Measurements from ENCODE around the gene ACAA2. TPM values are rescaled to one million over a fixed set of nuclear protein-coding genes. Genes with fewer than 3 reads are reported as not detected.

Gene ACAA2
- total and polyA plus RNA-seq, 2 experiments from 2014 or later: 91.1 to 126 TPM

GRCh38 chr18:49814147-49814499 lies 790 bp upstream of the ACAA2 start:
- peak overlapping the region; percentile 94 for H3K27ac Mint-ChIP-seq
- no peaks in the 10 kb centered on the region for H4K20me1 ChIP-seq (replicated peaks; ENCODE audit: insufficient read depth)
- peaks cover 41% of the 10 kb centered on the region for H3K79me2 ChIP-seq (replicated peaks; ENCODE audit: insufficient read depth)
- peak; percentile 71 for DNase-seq (ENCODE audit: low spot score)
- peaks cover 16% of the 10 kb centered on the region for H3K4me1 ChIP-seq (ENCODE audit: insufficient read depth)
- peak overlapping the region; percentile 83 for H3K4me3 Mint-ChIP-seq
- peak overlapping the region; percentile 88 for H3K4me2 ChIP-seq
- ATAC-seq: peak; percentile 55
- peak overlapping the region; percentile 94; the same call in 1 of the 2 replicates for H2AFZ ChIP-seq
- H3K36me3 Mint-ChIP-seq (ENCODE audit: low read depth): peaks cover 24% of the 10 kb centered on the region
- H3K27me3 ChIP-seq (ENCODE audit: insufficient read depth): no peaks in the 10 kb centered on the region
- H3K4me3 ChIP-seq: peak overlapping the region; percentile 94
- H3K36me3 ChIP-seq (ENCODE audit: insufficient read depth): peaks cover 2% of the 10 kb centered on the region; the same call in 1 of the 2 replicates
- peaks cover 20% of the 10 kb centered on the region for H3K9me3 Mint-ChIP-seq
- H3K9me2 ChIP-seq (ENCODE audit: insufficient read depth): no peaks in the 10 kb centered on the region
- no peak for TF ChIP-seq JUNB (IDR thresholded peaks at IDR 0.05; ENCODE audit: unreplicated experiment)
- TF ChIP-seq CREB1 (CRISPR knock-in tag; IDR thresholded peaks at IDR 0.05; ENCODE audit: low read depth): peak; percentile 10; the same call in 1 of the 2 replicates
- peaks cover 4% of the 10 kb centered on the region for H3K27me3 Mint-ChIP-seq (ENCODE audit: insufficient read depth, low read depth, poor library complexity)
- no peaks in the 10 kb centered on the region for H3F3A ChIP-seq (replicated peaks; ENCODE audit: low read depth)
- H3K27ac ChIP-seq (ENCODE audit: low read depth): peak overlapping the region; percentile 99; the same call in 1 of the 2 replicates
- H3K4me1 Mint-ChIP-seq: peaks cover 24% of the 10 kb centered on the region

GRCh38 chr18:49813069-49813318 lies 339 bp downstream of the ACAA2 start:
- ATAC-seq (peak; percentile 27), DNase-seq (ENCODE audit: low spot score) (peak; percentile 60)
- H3K27me3 Mint-ChIP-seq (ENCODE audit: insufficient read depth, low read depth, poor library complexity): peaks cover 2% of the 10 kb centered on the region
- Histone ChIP-seq H3F3A (replicated peaks; ENCODE audit: low read depth) (no peaks in the 10 kb centered on the region), H3K4me3 (peak overlapping the region; percentile 94), H3K4me2 (peak overlapping the region; percentile 88), H3K36me3 (ENCODE audit: insufficient read depth) (peaks cover 5% of the 10 kb centered on the region; the same call in 1 of the 2 replicates), H2AFZ (peak overlapping the region; percentile 97), H3K27me3 (ENCODE audit: insufficient read depth) (no peaks in the 10 kb centered on the region), H3K9me2 (ENCODE audit: insufficient read depth) (no peaks in the 10 kb centered on the region), H3K79me2 (replicated peaks; ENCODE audit: insufficient read depth) (peaks cover 52% of the 10 kb centered on the region), H4K20me1 (replicated peaks; ENCODE audit: insufficient read depth) (no peaks in the 10 kb centered on the region), H3K4me1 (ENCODE audit: insufficient read depth) (peaks cover 16% of the 10 kb centered on the region), H3K27ac (ENCODE audit: low read depth) (peak overlapping the region; percentile 99)
- peaks cover 35% of the 10 kb centered on the region for H3K36me3 Mint-ChIP-seq (ENCODE audit: low read depth)
- H3K27ac Mint-ChIP-seq: peak overlapping the region; percentile 70; the same call in 1 of the 2 replicates
- H3K9me3 Mint-ChIP-seq: peaks cover 32% of the 10 kb centered on the region
- H3K4me1 Mint-ChIP-seq: peaks cover 24% of the 10 kb centered on the region
- H3K4me3 Mint-ChIP-seq: peak overlapping the region; percentile 83
- TF ChIP-seq, protein P1, sequence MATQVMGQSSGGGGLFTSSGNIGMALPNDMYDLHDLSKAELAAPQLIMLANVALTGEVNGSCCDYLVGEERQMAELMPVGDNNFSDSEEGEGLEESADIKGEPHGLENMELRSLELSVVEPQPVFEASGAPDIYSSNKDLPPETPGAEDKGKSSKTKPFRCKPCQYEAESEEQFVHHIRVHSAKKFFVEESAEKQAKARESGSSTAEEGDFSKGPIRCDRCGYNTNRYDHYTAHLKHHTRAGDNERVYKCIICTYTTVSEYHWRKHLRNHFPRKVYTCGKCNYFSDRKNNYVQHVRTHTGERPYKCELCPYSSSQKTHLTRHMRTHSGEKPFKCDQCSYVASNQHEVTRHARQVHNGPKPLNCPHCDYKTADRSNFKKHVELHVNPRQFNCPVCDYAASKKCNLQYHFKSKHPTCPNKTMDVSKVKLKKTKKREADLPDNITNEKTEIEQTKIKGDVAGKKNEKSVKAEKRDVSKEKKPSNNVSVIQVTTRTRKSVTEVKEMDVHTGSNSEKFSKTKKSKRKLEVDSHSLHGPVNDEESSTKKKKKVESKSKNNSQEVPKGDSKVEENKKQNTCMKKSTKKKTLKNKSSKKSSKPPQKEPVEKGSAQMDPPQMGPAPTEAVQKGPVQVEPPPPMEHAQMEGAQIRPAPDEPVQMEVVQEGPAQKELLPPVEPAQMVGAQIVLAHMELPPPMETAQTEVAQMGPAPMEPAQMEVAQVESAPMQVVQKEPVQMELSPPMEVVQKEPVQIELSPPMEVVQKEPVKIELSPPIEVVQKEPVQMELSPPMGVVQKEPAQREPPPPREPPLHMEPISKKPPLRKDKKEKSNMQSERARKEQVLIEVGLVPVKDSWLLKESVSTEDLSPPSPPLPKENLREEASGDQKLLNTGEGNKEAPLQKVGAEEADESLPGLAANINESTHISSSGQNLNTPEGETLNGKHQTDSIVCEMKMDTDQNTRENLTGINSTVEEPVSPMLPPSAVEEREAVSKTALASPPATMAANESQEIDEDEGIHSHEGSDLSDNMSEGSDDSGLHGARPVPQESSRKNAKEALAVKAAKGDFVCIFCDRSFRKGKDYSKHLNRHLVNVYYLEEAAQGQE (IDR thresholded peaks at IDR 0.05; ENCODE audit: unreplicated experiment): no peak
- TF ChIP-seq ZNF462 (CRISPR knock-in tag; IDR thresholded peaks at IDR 0.05) (no peak), JUNB (IDR thresholded peaks at IDR 0.05; ENCODE audit: unreplicated experiment) (no peak), EZH2 (IDR thresholded peaks at IDR 0.05; ENCODE audit: low read depth, unreplicated experiment) (no peak), ZNF331 (CRISPR knock-in tag; IDR thresholded peaks at IDR 0.05; ENCODE audit: low read depth) (no peak), POLR2AphosphoS5 (IDR thresholded peaks at IDR 0.05; ENCODE audit: low read depth) (no peak), NANOG (IDR thresholded peaks at IDR 0.05; ENCODE audit: borderline replicate concordance) (no peak), STAT1 (IDR thresholded peaks at IDR 0.05; ENCODE audit: unreplicated experiment) (no peak), EZH2phosphoT487 (IDR thresholded peaks at IDR 0.05; ENCODE audit: unreplicated experiment) (no peak), ZNF114 (CRISPR knock-in tag; IDR thresholded peaks at IDR 0.05) (no peak)
- TF ChIP-seq, protein P2, sequence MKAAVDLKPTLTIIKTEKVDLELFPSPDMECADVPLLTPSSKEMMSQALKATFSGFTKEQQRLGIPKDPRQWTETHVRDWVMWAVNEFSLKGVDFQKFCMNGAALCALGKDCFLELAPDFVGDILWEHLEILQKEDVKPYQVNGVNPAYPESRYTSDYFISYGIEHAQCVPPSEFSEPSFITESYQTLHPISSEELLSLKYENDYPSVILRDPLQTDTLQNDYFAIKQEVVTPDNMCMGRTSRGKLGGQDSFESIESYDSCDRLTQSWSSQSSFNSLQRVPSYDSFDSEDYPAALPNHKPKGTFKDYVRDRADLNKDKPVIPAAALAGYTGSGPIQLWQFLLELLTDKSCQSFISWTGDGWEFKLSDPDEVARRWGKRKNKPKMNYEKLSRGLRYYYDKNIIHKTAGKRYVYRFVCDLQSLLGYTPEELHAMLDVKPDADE (IDR thresholded peaks at IDR 0.05): no peak

Data from GM23338 (cell line).